Measurements from ENCODE around the gene KLK10. TPM values are rescaled to one million over a fixed set of nuclear protein-coding genes. Genes with fewer than 3 reads are reported as not detected.

KLK10 gene
- not detected for total RNA-seq
- polyA plus RNA-seq: 0.33 TPM

DNA sequence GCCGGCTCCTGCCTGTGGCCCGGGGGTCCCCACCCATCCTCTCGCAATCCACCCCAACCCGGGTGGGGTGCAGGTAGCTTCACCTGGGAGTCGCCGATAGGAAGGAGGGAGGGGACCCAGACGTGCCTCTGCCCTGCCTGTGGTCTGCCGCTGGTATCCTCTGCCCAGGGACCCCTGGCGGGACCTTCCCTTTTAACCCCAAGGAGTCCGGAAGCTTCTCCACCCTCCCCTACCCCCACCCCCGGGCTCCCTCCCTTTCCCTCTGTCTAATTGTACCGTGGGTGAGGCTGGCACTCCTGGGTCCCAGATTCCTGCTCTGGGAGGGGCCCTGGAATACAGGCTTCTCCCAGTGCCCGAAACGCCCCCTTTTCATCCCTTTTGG, at the start of gene KLK10:
Gene KLK10 (minus strand): TSS at position 166 of the 382 bp plus-strand sequence. CDS start 579 bp downstream, outside the sequence.
- Histone ChIP-seq H3K36me3 (ENCODE audit: insufficient read depth) (no peaks in the 10 kb centered on the region), H3K4me3 (ENCODE audit: low read depth, low read length) (no peak within 1 kb of the TSS), H3K27ac (ENCODE audit: low read depth) (no peak within 1 kb of the TSS), H3K4me1 (ENCODE audit: insufficient read depth) (no peaks in the 10 kb centered on the region)
- 6% methylated on average over 14 of the region's 14 CpGs for WGBS
- DNase-seq (ENCODE audit: extremely low spot score): no peak

DNA sequence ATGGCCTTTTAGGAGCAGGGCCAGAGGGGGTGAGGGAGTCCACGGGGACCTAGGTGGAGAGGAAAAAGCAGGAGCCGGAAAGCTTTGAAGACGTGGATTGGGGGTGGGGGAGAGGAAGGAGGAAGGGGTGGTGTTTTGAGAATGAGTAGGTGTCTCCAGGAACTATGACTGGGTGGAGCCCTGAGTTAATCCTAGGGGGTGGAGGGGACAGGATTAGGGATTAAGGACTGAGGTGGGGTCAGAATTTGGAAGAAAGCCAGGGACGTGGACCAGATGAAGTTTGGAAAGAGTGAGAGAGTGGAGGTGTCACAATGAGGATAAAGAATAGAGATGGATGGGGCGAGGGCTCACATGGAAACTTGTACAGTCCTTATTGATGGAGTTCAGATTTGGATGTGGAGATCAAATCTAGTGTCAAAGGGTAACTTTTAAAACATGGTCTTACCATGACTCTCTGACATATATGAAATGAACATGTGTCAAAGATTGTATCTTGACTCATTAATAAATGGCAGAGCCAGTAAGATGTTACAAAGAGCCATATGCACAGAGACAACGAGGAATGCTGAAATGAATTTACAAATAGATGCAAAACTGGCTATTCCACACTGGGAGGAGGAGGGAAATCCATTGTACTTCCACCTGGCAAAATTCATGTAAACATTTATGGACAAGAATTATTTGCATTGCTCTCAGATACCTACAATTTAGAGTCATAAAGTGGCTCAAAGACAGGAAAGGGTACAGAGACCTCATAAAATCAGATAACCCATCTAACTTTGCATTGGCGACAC, 47.1 kb upstream of the KLK10 start:
- H3K36me3 ChIP-seq (ENCODE audit: insufficient read depth): no peaks in the 10 kb centered on the region
- DNase-seq (ENCODE audit: extremely low spot score): no peak
- no peak overlapping the region for H3K27ac ChIP-seq (ENCODE audit: low read depth)
- no peak overlapping the region for H3K4me3 ChIP-seq (ENCODE audit: low read depth, low read length)
- H3K4me1 ChIP-seq (ENCODE audit: insufficient read depth): no peaks in the 10 kb centered on the region
- WGBS: 67% methylated on average over 7 of the region's 7 CpGs

DNA sequence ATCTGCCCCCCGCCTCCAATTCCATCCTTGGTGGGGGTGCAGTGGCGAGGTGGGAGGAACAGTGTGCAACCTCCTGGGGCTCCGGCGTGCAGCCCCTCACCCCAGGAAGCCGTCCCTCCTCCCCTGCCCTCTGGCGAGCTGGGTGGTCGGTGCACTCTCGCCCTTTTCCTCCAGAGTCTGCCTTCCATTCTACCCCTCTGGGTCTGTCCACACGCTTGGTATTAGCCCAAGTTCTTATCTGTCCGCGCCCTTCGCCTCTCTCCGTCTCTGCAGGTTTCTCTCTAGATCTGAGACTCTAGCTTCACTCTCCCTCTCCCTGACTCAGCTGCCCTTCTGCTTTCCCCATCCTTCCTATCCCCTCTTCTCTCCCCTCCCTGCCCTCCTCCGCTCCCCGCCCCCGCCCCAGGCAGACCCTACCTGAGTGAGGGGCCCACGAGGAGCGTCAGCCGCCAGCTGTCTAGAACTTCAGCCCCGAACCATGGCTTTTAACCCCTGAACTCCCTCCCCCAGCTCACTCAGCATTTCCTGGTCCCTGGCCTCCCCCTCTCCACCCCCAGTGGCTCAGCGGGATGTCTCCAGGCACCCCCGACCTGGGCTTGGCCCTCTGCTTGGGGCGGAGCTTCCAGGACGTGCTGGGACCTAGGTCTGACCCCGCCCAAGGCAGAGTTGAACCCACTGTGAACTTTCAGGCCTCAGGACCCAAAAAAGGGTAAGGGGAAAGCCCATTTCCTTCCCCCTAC, 45.9 kb upstream of the KLK10 start:
- Histone ChIP-seq H3K4me1 (ENCODE audit: insufficient read depth) (no peaks in the 10 kb centered on the region), H3K4me3 (ENCODE audit: low read depth, low read length) (no peak overlapping the region), H3K36me3 (ENCODE audit: insufficient read depth) (no peaks in the 10 kb centered on the region), H3K27ac (ENCODE audit: low read depth) (no peak overlapping the region)
- no peak for DNase-seq (ENCODE audit: extremely low spot score)
- 7% methylated on average over 25 of the region's 25 CpGs for WGBS

DNA sequence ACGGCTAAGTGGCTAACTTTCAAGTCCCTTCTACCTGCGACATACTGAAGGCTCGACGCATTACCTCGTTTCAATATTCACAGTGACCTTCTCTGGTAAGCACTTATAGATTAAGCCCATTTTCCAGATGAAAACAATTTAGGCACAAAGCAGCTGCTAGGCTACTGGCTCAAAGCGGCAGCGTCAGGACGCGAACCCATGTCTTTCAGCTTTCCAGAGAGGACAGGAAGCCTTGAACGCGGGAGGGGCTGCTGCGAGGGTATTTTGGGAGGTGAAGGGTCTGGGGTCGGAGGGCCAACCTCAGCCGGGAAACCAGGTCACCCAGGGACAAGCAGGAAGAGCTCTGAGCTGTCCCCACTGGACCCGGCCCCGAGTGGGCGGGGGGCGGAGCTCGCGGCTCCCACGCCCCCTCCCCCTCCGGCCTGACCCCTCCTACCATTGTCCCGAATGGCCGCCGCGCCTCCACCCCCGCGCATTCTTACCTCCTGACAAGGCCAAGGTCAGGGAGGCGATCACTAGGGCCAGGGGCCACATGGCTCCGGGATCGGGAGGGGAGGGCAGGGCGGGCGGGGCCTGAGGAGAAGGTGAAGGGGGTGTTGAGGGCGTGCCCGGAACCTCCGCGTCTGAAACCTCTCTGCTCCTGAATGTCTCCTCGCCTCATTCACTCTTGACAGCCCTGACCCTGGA, 45.2 kb upstream of the KLK10 start, which contains the start of gene KLK13:
Gene KLK13 (minus strand): TSS at position 559 of the 687 bp plus-strand sequence. CDS start 25 bp downstream, at position 534.
- WGBS: 13% methylated on average over 38 of the region's 38 CpGs
- H3K4me3 ChIP-seq (ENCODE audit: low read depth, low read length): no peak within 1 kb of the TSS
- DNase-seq (ENCODE audit: extremely low spot score): no peak
- no peaks in the 10 kb centered on the region for H3K36me3 ChIP-seq (ENCODE audit: insufficient read depth)
- no peaks in the 10 kb centered on the region for H3K4me1 ChIP-seq (ENCODE audit: insufficient read depth)
- H3K27ac ChIP-seq (ENCODE audit: low read depth): no peak within 1 kb of the TSS

DNA sequence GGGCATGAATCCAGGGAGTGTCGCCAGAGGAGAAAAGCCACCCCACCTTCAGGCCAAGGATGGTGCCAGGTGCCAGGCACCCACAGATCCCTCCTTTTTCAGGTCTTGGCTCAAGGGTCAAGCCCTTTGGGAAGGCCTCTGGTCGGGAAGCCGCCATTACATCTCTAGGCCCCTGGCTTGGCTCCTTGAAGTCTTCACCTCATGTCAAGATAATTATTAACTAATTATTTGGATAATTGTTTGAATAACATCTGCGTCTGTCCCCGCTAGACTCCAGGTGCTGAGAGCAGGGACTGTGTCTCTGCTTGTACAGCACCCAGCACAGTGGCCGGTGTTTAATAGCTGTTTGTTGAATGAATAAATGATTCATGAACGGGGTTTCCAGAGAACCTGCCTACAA, 44.2 kb upstream of the KLK10 start:
- H3K27ac ChIP-seq (ENCODE audit: low read depth): no peak overlapping the region
- WGBS: 91% methylated on average over 7 of the region's 7 CpGs
- DNase-seq (ENCODE audit: extremely low spot score): no peak
- no peak overlapping the region for H3K4me3 ChIP-seq (ENCODE audit: low read depth, low read length)
- H3K4me1 ChIP-seq (ENCODE audit: insufficient read depth): no peaks in the 10 kb centered on the region
- no peaks in the 10 kb centered on the region for H3K36me3 ChIP-seq (ENCODE audit: insufficient read depth)

DNA sequence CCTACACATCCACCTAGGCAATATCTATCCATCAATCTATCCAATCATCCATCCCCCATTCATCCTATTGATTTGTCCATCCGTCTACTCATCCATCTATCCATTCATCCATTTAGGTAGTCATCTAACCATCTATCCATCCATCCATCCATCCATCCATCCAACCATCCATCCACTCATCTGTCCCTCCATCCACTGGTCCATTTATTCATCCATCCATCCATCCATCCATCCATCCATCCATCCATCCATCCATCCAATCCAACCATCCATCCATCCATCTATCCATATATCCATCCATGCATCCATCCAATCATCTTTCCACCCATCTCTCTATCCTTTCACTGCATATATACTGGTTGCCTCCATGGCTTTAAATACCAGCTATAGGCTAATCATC, 41.5 kb upstream of the KLK10 start:
- Histone ChIP-seq H3K27ac (ENCODE audit: low read depth) (no peak overlapping the region), H3K4me1 (ENCODE audit: insufficient read depth) (no peaks in the 10 kb centered on the region), H3K4me3 (ENCODE audit: low read depth, low read length) (no peak overlapping the region), H3K36me3 (ENCODE audit: insufficient read depth) (no peaks in the 10 kb centered on the region)
- DNase-seq (ENCODE audit: extremely low spot score): no peak
- 0% methylated on average over 1 of the region's 1 CpG for WGBS

DNA sequence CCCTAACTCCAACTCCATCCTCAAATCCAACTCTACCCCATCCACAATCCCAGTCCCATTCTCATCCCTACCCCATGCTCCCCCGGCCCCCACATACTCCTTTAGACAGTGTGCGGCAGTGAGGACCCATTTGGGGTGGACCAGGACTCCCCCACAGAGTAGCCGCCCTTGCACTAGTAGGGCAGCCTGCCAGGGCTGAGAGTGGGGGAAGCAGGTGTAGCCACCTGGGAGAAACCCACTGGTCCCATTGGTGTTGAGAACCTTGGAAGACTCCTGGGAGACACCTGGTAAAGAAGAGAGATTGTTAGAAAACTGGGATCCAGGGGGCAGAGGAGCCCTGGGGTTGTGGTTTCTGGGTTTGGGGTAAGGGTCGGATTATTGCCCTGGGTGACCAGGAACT, 40.8 kb upstream of the KLK10 start:
- no peak overlapping the region for H3K4me3 ChIP-seq (ENCODE audit: low read depth, low read length)
- no peaks in the 10 kb centered on the region for H3K4me1 ChIP-seq (ENCODE audit: insufficient read depth)
- H3K36me3 ChIP-seq (ENCODE audit: insufficient read depth): no peaks in the 10 kb centered on the region
- no peak for DNase-seq (ENCODE audit: extremely low spot score)
- H3K27ac ChIP-seq (ENCODE audit: low read depth): no peak overlapping the region
- WGBS: 63% methylated on average over 4 of the region's 4 CpGs

GRCh38 chr19:51059715-51060114, 40.2 kb upstream of the KLK10 start:
- H3K36me3 ChIP-seq (ENCODE audit: insufficient read depth): no peaks in the 10 kb centered on the region
- H3K27ac ChIP-seq (ENCODE audit: low read depth): no peak overlapping the region
- no peaks in the 10 kb centered on the region for H3K4me1 ChIP-seq (ENCODE audit: insufficient read depth)
- WGBS: 77% methylated on average over 7 of the region's 7 CpGs
- no peak for DNase-seq (ENCODE audit: extremely low spot score)
- H3K4me3 ChIP-seq (ENCODE audit: low read depth, low read length): no peak overlapping the region

GRCh38 chr19:51055866-51056265, 36.4 kb upstream of the KLK10 start:
- no peak overlapping the region for H3K4me3 ChIP-seq (ENCODE audit: low read depth, low read length)
- no peaks in the 10 kb centered on the region for H3K4me1 ChIP-seq (ENCODE audit: insufficient read depth)
- DNase-seq (ENCODE audit: extremely low spot score): no peak
- H3K27ac ChIP-seq (ENCODE audit: low read depth): no peak overlapping the region
- H3K36me3 ChIP-seq (ENCODE audit: insufficient read depth): no peaks in the 10 kb centered on the region

DNA sequence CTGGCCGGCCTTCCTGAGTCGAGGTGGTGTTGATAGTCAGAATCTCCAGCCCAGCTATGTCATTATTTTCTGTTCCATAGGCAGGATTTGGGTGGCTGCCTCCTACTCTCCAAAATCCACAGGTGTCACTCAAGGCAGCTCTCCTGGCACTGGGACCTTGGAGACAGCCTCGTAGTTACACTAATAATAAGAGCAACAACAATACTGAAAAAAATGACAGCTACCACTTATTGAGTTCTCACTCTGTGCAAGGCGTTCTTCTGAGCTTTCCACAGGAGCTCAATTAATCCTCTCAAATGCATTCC, 27.5 kb upstream of the KLK10 start:
- Histone ChIP-seq H3K4me1 (ENCODE audit: insufficient read depth) (no peaks in the 10 kb centered on the region), H3K27ac (ENCODE audit: low read depth) (no peak overlapping the region), H3K36me3 (ENCODE audit: insufficient read depth) (no peaks in the 10 kb centered on the region), H3K4me3 (ENCODE audit: low read depth, low read length) (no peak overlapping the region)
- WGBS: 4% methylated on average over 4 of the region's 4 CpGs
- DNase-seq (ENCODE audit: extremely low spot score): no peak

DNA sequence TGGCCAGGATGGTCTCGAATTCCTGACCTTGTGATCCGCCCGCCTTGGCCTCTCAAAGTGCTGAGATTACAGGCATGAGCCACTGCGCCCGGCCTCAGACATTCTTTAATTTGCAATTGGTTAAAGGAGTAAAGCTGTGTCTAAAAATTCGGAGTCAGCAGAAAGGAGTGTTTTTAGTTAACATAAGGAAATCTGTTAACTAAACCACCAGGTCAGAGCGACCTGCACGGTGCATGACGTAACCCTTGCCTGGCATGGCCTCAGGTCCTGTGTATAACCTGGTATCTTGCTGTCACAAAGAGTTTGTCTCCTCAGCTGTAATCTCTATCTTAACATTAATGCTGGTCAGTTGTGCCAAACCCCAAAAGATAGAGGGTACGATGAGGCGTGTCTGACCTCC, 24.8 kb upstream of the KLK10 start:
- Histone ChIP-seq H3K27ac (ENCODE audit: low read depth) (no peak overlapping the region), H3K4me1 (ENCODE audit: insufficient read depth) (no peaks in the 10 kb centered on the region)
- DNase-seq (ENCODE audit: extremely low spot score): no peak

DNA sequence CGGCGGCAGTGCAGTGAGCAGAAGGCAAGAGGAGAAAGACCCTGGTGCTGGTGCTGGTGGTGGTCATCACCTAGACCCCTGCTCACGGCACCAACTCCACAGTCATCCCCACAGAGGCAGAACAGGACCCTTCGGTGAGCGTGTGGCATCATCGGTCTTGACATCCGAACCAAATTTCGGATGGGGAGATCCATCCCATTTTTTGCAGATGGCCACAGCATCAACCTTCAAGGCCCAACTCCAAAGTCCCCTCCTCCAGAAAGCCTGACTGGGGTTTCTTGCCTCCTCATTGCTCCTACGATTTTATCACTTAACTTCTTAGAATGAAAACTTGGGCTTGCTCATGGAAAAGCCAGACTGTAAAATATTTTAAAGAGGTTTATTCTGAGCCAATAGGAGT, 24.0 kb upstream of the KLK10 start:
- H3K4me1 ChIP-seq (ENCODE audit: insufficient read depth): no peaks in the 10 kb centered on the region
- H3K4me3 ChIP-seq (ENCODE audit: low read depth, low read length): no peak overlapping the region
- no peaks in the 10 kb centered on the region for H3K36me3 ChIP-seq (ENCODE audit: insufficient read depth)
- DNase-seq (ENCODE audit: extremely low spot score): no peak
- H3K27ac ChIP-seq (ENCODE audit: low read depth): no peak overlapping the region
- 81% methylated on average over 9 of the region's 9 CpGs for WGBS

More for the DNA sequence above, 24.8 kb upstream of the KLK10 start:
- no peaks in the 10 kb centered on the region for H3K36me3 ChIP-seq (ENCODE audit: insufficient read depth)
- WGBS: 74% methylated on average over 11 of the region's 11 CpGs
- no peak overlapping the region for H3K4me3 ChIP-seq (ENCODE audit: low read depth, low read length)

- 93% methylated on average over 6 of the region's 6 CpGs for WGBS
- no peak overlapping the region for H3K27ac ChIP-seq (ENCODE audit: low read depth)
Observed at GRCh38 chr19:51040151-51040550, 20.6 kb upstream of the KLK10 start.

DNA sequence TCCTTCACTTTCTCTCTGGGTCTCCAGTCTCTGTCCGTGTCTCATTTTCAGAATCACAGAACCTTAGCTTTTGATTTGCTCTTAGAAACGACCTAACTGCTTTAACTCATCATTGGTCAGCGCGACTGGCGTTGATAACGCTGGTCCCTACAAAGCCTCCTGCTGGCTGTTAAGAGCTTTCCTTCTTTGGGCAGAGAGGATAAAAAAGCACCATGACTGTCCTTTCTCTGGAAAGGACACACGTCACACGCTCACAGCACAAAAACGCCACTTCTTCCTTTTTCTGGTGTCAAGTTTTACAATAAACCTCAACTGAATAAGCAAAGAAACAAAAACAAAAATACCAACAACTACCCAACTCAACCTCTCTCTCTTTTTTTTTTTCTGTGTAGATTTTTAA, 17.0 kb upstream of the KLK10 start:
- Histone ChIP-seq H3K27ac (ENCODE audit: low read depth) (no peak overlapping the region), H3K4me3 (ENCODE audit: low read depth, low read length) (no peak overlapping the region), H3K36me3 (ENCODE audit: insufficient read depth) (no peaks in the 10 kb centered on the region), H3K4me1 (ENCODE audit: insufficient read depth) (no peaks in the 10 kb centered on the region)
- 44% methylated on average over 9 of the region's 9 CpGs for whole genome bisulfite sequencing
- DNase-seq (ENCODE audit: extremely low spot score): no peak

More at GRCh38 chr19:51040151-51040550, 20.6 kb upstream of the KLK10 start:
- Histone ChIP-seq H3K4me3 (ENCODE audit: low read depth, low read length) (no peak overlapping the region), H3K36me3 (ENCODE audit: insufficient read depth) (no peaks in the 10 kb centered on the region), H3K4me1 (ENCODE audit: insufficient read depth) (no peaks in the 10 kb centered on the region)
- no peak for DNase-seq (ENCODE audit: extremely low spot score)

Data from urinary bladder (tissue), 4 donors.